CD14-positive monocyte (primary cell): ENCODE measurements around the gene PPM1H. TPM values are rescaled to one million over a fixed set of nuclear protein-coding genes. Genes with fewer than 3 reads are reported as not detected.

Experiments used
- DNase-seq, 3 donors: peaks; one replicate each; pipeline ENCODE4 v3.0.0-alpha.2; 2011 to 2022
- H2AFZ ChIP-seq: 2 replicates; pipeline ENCODE4 v1.6.0; 2012; ENCODE audit warnings: mild to moderate bottlenecking, low read depth, low read length, inconsistent platforms; ENCODE audit not compliant: insufficient read depth, poor library complexity, severe bottlenecking
- H3K27ac ChIP-seq, 2 donors: 1 replicate in 1 of 2; 2 replicates in 1 of 2; pipeline ENCODE4 v1.5.1; 2012 to 2013; ENCODE audit warnings: low read length in 2 of 2, control low read depth in 1 of 2, inconsistent platforms in 1 of 2, low read depth in 1 of 2, mild to moderate bottlenecking in 1 of 2
- H3K27me3 ChIP-seq, 2 donors: one replicate each; pipeline versions ENCODE4 v1.6.0 to v1.6.1; 2011 to 2013; ENCODE audit warnings: low read length in 2 of 2; ENCODE audit not compliant: control insufficient read depth in 2 of 2, insufficient read depth in 2 of 2
- H3K36me3 ChIP-seq, 2 donors: replicated peaks in 1 of 2; 1 replicate in 1 of 2; 2 replicates in 1 of 2; pipeline versions ENCODE4 v1.5.1 to v1.6.1; 2012 to 2013; ENCODE audit warnings: low read length in 2 of 2, control low read depth in 1 of 2, inconsistent platforms in 1 of 2, mild to moderate bottlenecking in 1 of 2; ENCODE audit not compliant: insufficient read depth in 2 of 2, control insufficient read depth in 1 of 2
- H3K4me1 ChIP-seq, 2 donors: 1 replicate in 1 of 2; 2 replicates in 1 of 2; pipeline versions ENCODE4 v1.5.1 to v1.6.1; 2012 to 2013; ENCODE audit warnings: low read length in 2 of 2, control low read depth in 1 of 2, inconsistent platforms in 1 of 2, mild to moderate bottlenecking in 1 of 2, moderate library complexity in 1 of 2; ENCODE audit not compliant: insufficient read depth in 2 of 2, control insufficient read depth in 1 of 2
- H3K4me2 ChIP-seq: replicated peaks from 2 replicates; pipeline ENCODE3; 2012; ENCODE audit warnings: low read length, moderate library complexity, mild to moderate bottlenecking; ENCODE audit not compliant: poor library complexity, severe bottlenecking; ENCODE audit errors: extremely low read depth
- H3K4me3 ChIP-seq, 3 experiments: fragments of 200-600 bp in 1 of 3; sonication (generic) in 1 of 3; replicated peaks in 1 of 3; 1 replicate in 2 of 3; 2 replicates in 1 of 3; pipeline ENCODE4 v1.5.1; 2011 to 2013; ENCODE audit warnings: low read length in 3 of 3, mild to moderate bottlenecking in 3 of 3, control low read depth in 2 of 3, low read depth in 2 of 3, inconsistent platforms in 1 of 3, moderate library complexity in 1 of 3
- H3K79me2 ChIP-seq: 2 replicates; pipeline ENCODE4 v1.6.0; 2012; ENCODE audit warnings: mild to moderate bottlenecking, control low read depth, inconsistent platforms, low read length, moderate library complexity; ENCODE audit not compliant: insufficient read depth
- H3K9ac ChIP-seq: 2 replicates; pipeline ENCODE4 v1.6.0; 2017; ENCODE audit warnings: low read length, mild to moderate bottlenecking; ENCODE audit not compliant: insufficient read depth, poor library complexity, severe bottlenecking
- H3K9me3 ChIP-seq, 2 donors: replicated peaks in 1 of 2; 1 replicate in 1 of 2; 2 replicates in 1 of 2; pipeline versions ENCODE4 v1.5.1 to v1.6.1; 2012 to 2013; ENCODE audit warnings: low read length in 2 of 2, control low read depth in 1 of 2; ENCODE audit not compliant: control insufficient read depth in 1 of 2, insufficient read depth in 1 of 2
- H4K20me1 ChIP-seq: 2 replicates; pipeline ENCODE4 v1.6.0; 2012; ENCODE audit warnings: mild to moderate bottlenecking, low read length, control low read depth, moderate library complexity; ENCODE audit not compliant: insufficient read depth
- H3K27ac Mint-ChIP-seq, 7 donors: one replicate each; pipeline ENCODE4 v1.8.0; 2020; ENCODE audit warnings: mild to moderate bottlenecking in 7 of 7, mixed read lengths in 7 of 7, moderate library complexity in 6 of 7, inconsistent platforms in 2 of 7
- H3K27me3 Mint-ChIP-seq, 3 donors: one replicate each; pipeline ENCODE4 v1.8.0; 2021 to 2022; ENCODE audit warnings: low read depth in 3 of 3, mild to moderate bottlenecking in 3 of 3, mixed read lengths in 3 of 3, moderate library complexity in 3 of 3, inconsistent platforms in 1 of 3
- H3K36me3 Mint-ChIP-seq, 2 donors: one replicate each; pipeline ENCODE4 v1.8.0; 2020; ENCODE audit warnings: mixed read lengths in 2 of 2, inconsistent platforms in 1 of 2, mild to moderate bottlenecking in 1 of 2
- H3K4me1 Mint-ChIP-seq: one replicate; pipeline ENCODE4 v1.8.0; 2020; ENCODE audit warnings: mild to moderate bottlenecking, mixed read lengths
- H3K4me3 Mint-ChIP-seq, 2 donors: one replicate each; pipeline ENCODE4 v1.8.0; 2020; ENCODE audit warnings: mild to moderate bottlenecking in 2 of 2, mixed read lengths in 2 of 2, moderate library complexity in 1 of 2
- H3K9me3 Mint-ChIP-seq, 7 donors: one replicate each; pipeline ENCODE4 v1.8.0; 2020 to 2022; ENCODE audit warnings: mixed read lengths in 7 of 7, mild to moderate bottlenecking in 6 of 7, moderate library complexity in 6 of 7, inconsistent platforms in 2 of 7
- CTCF ChIP-seq: fragments of 200-600 bp; IDR thresholded peaks from one replicate; pipeline ENCODE4 v1.8.0; 2022; ENCODE audit warnings: antibody characterized with exemption, mild to moderate bottlenecking
- WGBS: methylation state at CpG from one replicate; pipeline ENCODE4 v1.1.5; 2013; ENCODE audit warnings: missing lambda C conversion rate; ENCODE audit not compliant: insufficient coverage; 5-methylcytosine and 5-hydroxymethylcytosine counted together
- intact Hi-C, 2 donors: fragments of 100-400 bp; cut with micrococcal nuclease; formaldehyde crosslinking; loops; one replicate each; pipeline versions ENCODE4 v1.15.0 to v1.15.1; 2023
- polyA plus RNA-seq, 3 donors: library from polyadenylated mRNA; depleted of rRNA in 1 of 3; unstranded in 2 of 3; stranded (reverse) in 1 of 3; fragments of 300-500 nt in 2 of 3; fragments of >200 nt in 1 of 3; fragmentation: Illumina TruSeq in 2 of 3; gene quantifications; 1 replicate in 2 of 3; 2 replicates in 1 of 3; pipeline ENCODE4 v1.2.3, GENCODE V29; 2012 to 2021

The PPM1H gene
- polyA plus RNA-seq, 3 donors, result 1.5 to 2.8 (median 1.9) TPM

GRCh38 chr12:62703011-62703380, 232.0 kb downstream of the PPM1H start:
- peak in 2 of 3 donors; percentile 13 to 21 for DNase-seq
- H4K20me1 ChIP-seq, result no peaks in the 10 kb centered on the region
- no peaks in the 10 kb centered on the region for H3K9me3 ChIP-seq
- peaks cover 25 to 28% of the 10 kb centered on the region in 2 donors for H3K4me1 ChIP-seq
- Mint-ChIP-seq H3K36me3 (peaks cover 0 to 6% of the 10 kb centered on the region in 2 donors), H3K4me3 (no peak overlapping the region), H3K9me3 (peaks cover 0 to 2% (median 0%) of the 10 kb centered on the region in 7 donors), H3K27me3 (no peaks in the 10 kb centered on the region), H3K27ac (no peak overlapping the region), H3K4me1 (peaks cover 54% of the 10 kb centered on the region)
- no peaks in the 10 kb centered on the region for H3K27me3 ChIP-seq
- H3K4me3 ChIP-seq, result no peak overlapping the region
- no peaks in the 10 kb centered on the region for H3K36me3 ChIP-seq
- no peak overlapping the region for H3K27ac ChIP-seq
- 0% methylated on average over 3 of the region's 4 CpGs for WGBS
- intact Hi-C loops, result no loop called here
- no peak overlapping the region for H2AFZ ChIP-seq
- no peak for TF ChIP-seq CTCF
- H3K9ac ChIP-seq, result no peak overlapping the region
- H3K4me2 ChIP-seq, result no peak overlapping the region
- H3K79me2 ChIP-seq, result no peaks in the 10 kb centered on the region

- Mint-ChIP-seq H3K36me3 (peaks cover 0 to 4% of the 10 kb centered on the region in 2 donors), H3K27me3 (no peaks in the 10 kb centered on the region), H3K4me3 (no peak overlapping the region), H3K27ac (no peak overlapping the region), H3K9me3 (peaks cover 0 to 2% (median 0%) of the 10 kb centered on the region in 7 donors), H3K4me1 (peaks cover 54% of the 10 kb centered on the region)
- no peak overlapping the region for H2AFZ ChIP-seq
- H3K4me1 ChIP-seq, result peaks cover 26 to 30% of the 10 kb centered on the region in 2 donors
- no peaks in the 10 kb centered on the region for H3K79me2 ChIP-seq
- DNase-seq, result no peak
- 100% methylated on average over 3 of the region's 5 CpGs for whole genome bisulfite sequencing
- intact Hi-C loops, result no loop called here
- H3K36me3 ChIP-seq, result no peaks in the 10 kb centered on the region
- TF ChIP-seq CTCF, result no peak
- no peaks in the 10 kb centered on the region for H4K20me1 ChIP-seq
- H3K9ac ChIP-seq, result no peak overlapping the region
- no peak overlapping the region for H3K4me3 ChIP-seq
- no peaks in the 10 kb centered on the region for H3K9me3 ChIP-seq
- no peaks in the 10 kb centered on the region for H3K27me3 ChIP-seq
- no peak overlapping the region for H3K4me2 ChIP-seq
- no peak overlapping the region for H3K27ac ChIP-seq
Measured at GRCh38 chr12:62701492-62701891, 233.5 kb downstream of the PPM1H start.
